ENCODE results near the gene ARSB.

The ARSB gene

GRCh38 chr5:78738104-78738503, 247.0 kb downstream of the ARSB start:
- WGBS, 2 donors (ENCODE audit: extremely low coverage in 2 of 2, insufficient read length in 2 of 2, insufficient replicate concordance in 1 of 2): no CpG with 5 or more reads among the region's 3 CpGs
- Histone ChIP-seq H3K18ac (ENCODE audit: low read length) (no peak overlapping the region), H2BK5ac (ENCODE audit: low read length) (no peak overlapping the region), H3K27ac (replicated peaks; ENCODE audit: low read length) (no peak overlapping the region), H3K14ac (ENCODE audit: low read length) (no peak overlapping the region), H2BK15ac (ENCODE audit: low read length) (no peak overlapping the region), H2BK12ac (ENCODE audit: low read length) (no peak overlapping the region), H2AK5ac (ENCODE audit: low read depth, low read length) (no peak overlapping the region), H2BK120ac (ENCODE audit: low read depth, low read length) (no peak overlapping the region), H3K4me3 (ENCODE audit: low read length in 2 of 2) (no peak overlapping the region), H3K4me2 (ENCODE audit: insufficient read depth, low read length, poor library complexity, severe bottlenecking) (no peak overlapping the region), H3K23ac (ENCODE audit: low read depth, low read length, poor library complexity) (no peak overlapping the region), H3K9me3 (replicated peaks in 1 of 2; ENCODE audit: control insufficient read depth in 2 of 2, insufficient read depth in 1 of 2, low read depth in 1 of 2, low read length in 2 of 2) (peaks cover 0 to 3% of the 10 kb centered on the region in 2 donors), H3K4me1 (ENCODE audit: control insufficient read depth in 2 of 2, insufficient read depth in 1 of 2, low read depth in 1 of 2, low read length in 2 of 2) (no peaks in the 10 kb centered on the region), H3K36me3 (replicated peaks in 1 of 2; ENCODE audit: control insufficient read depth in 2 of 2, insufficient read depth in 2 of 2, low read length in 2 of 2) (no peaks in the 10 kb centered on the region), H2AFZ (ENCODE audit: low read length) (no peak overlapping the region), H4K91ac (ENCODE audit: low read depth, low read length, poor library complexity) (no peak overlapping the region), H4K8ac (ENCODE audit: low read depth, low read length) (no peak overlapping the region), H3K9ac (ENCODE audit: low read depth, low read length, poor library complexity) (no peak overlapping the region), H3K27me3 (ENCODE audit: control insufficient read depth in 3 of 3, insufficient read depth in 3 of 3, low read depth in 1 of 3, low read length in 3 of 3) (peaks cover 0 to 3% (median 0%) of the 10 kb centered on the region in 3 experiments), H3K4ac (ENCODE audit: low read length) (no peak overlapping the region), H3K79me1 (ENCODE audit: low read depth, low read length) (no peaks in the 10 kb centered on the region)
- no peak for DNase-seq (ENCODE audit: low spot score)

- H3K9me3 ChIP-seq (replicated peaks in 1 of 2; ENCODE audit: control insufficient read depth in 2 of 2, insufficient read depth in 1 of 2, low read depth in 1 of 2, low read length in 2 of 2): peaks cover 0 to 3% of the 10 kb centered on the region in 2 donors
- no peaks in the 10 kb centered on the region for H3K79me1 ChIP-seq (ENCODE audit: low read depth, low read length)
- H2BK5ac ChIP-seq (ENCODE audit: low read length): no peak overlapping the region
- no peak overlapping the region for H3K14ac ChIP-seq (ENCODE audit: low read length)
- no peak overlapping the region for H3K27ac ChIP-seq (replicated peaks; ENCODE audit: low read length)
- H4K91ac ChIP-seq (ENCODE audit: low read depth, low read length, poor library complexity): no peak overlapping the region
- no peak for DNase-seq (ENCODE audit: low spot score)
- H3K4ac ChIP-seq (ENCODE audit: low read length): no peak overlapping the region
- H3K9ac ChIP-seq (ENCODE audit: low read depth, low read length, poor library complexity): no peak overlapping the region
- no peak overlapping the region for H2AFZ ChIP-seq (ENCODE audit: low read length)
- no CpG with 5 or more reads among the region's 4 CpGs for WGBS, 2 donors (ENCODE audit: extremely low coverage in 2 of 2, insufficient read length in 2 of 2, insufficient replicate concordance in 1 of 2)
- no peak overlapping the region for H2AK5ac ChIP-seq (ENCODE audit: low read depth, low read length)
- no peak overlapping the region for H3K23ac ChIP-seq (ENCODE audit: low read depth, low read length, poor library complexity)
- no peak overlapping the region for H2BK120ac ChIP-seq (ENCODE audit: low read depth, low read length)
- peaks cover 0 to 3% (median 0%) of the 10 kb centered on the region in 3 experiments for H3K27me3 ChIP-seq (ENCODE audit: control insufficient read depth in 3 of 3, insufficient read depth in 3 of 3, low read depth in 1 of 3, low read length in 3 of 3)
- H3K36me3 ChIP-seq (replicated peaks in 1 of 2; ENCODE audit: control insufficient read depth in 2 of 2, insufficient read depth in 2 of 2, low read length in 2 of 2): no peaks in the 10 kb centered on the region
- no peak overlapping the region for H3K4me2 ChIP-seq (ENCODE audit: insufficient read depth, low read length, poor library complexity, severe bottlenecking)
- H2BK12ac ChIP-seq (ENCODE audit: low read length): no peak overlapping the region
- no peak overlapping the region for H3K4me3 ChIP-seq (ENCODE audit: low read length in 2 of 2)
- peaks cover 3% of the 10 kb centered on the region in 2 donors for H3K4me1 ChIP-seq (ENCODE audit: control insufficient read depth in 2 of 2, insufficient read depth in 1 of 2, low read depth in 1 of 2, low read length in 2 of 2)
- no peak overlapping the region for H4K8ac ChIP-seq (ENCODE audit: low read depth, low read length)
- H3K18ac ChIP-seq (ENCODE audit: low read length): no peak overlapping the region
- H2BK15ac ChIP-seq (ENCODE audit: low read length): no peak overlapping the region
These were observed 249.2 kb downstream of the ARSB start for GRCh38 chr5:78735834-78736463.

GRCh38 chr5:78734950-78735349, 250.2 kb downstream of the ARSB start:
- no peaks in the 10 kb centered on the region for H3K79me1 ChIP-seq (ENCODE audit: low read depth, low read length)
- no peak overlapping the region for H3K9ac ChIP-seq (ENCODE audit: low read depth, low read length, poor library complexity)
- H2BK12ac ChIP-seq (ENCODE audit: low read length): no peak overlapping the region
- no peak overlapping the region for H3K18ac ChIP-seq (ENCODE audit: low read length)
- H2BK120ac ChIP-seq (ENCODE audit: low read depth, low read length): no peak overlapping the region
- H3K14ac ChIP-seq (ENCODE audit: low read length): no peak overlapping the region
- H3K36me3 ChIP-seq (replicated peaks in 1 of 2; ENCODE audit: control insufficient read depth in 2 of 2, insufficient read depth in 2 of 2, low read length in 2 of 2): no peaks in the 10 kb centered on the region
- no peak overlapping the region for H4K91ac ChIP-seq (ENCODE audit: low read depth, low read length, poor library complexity)
- no peak overlapping the region for H2BK15ac ChIP-seq (ENCODE audit: low read length)
- WGBS, 2 donors (ENCODE audit: extremely low coverage in 2 of 2, insufficient read length in 2 of 2, insufficient replicate concordance in 1 of 2): no CpG with 5 or more reads among the region's 2 CpGs
- no peak overlapping the region for H3K4ac ChIP-seq (ENCODE audit: low read length)
- no peak for DNase-seq (ENCODE audit: low spot score)
- no peak overlapping the region for H3K23ac ChIP-seq (ENCODE audit: low read depth, low read length, poor library complexity)
- peaks cover 0 to 3% (median 0%) of the 10 kb centered on the region in 3 experiments for H3K27me3 ChIP-seq (ENCODE audit: control insufficient read depth in 3 of 3, insufficient read depth in 3 of 3, low read depth in 1 of 3, low read length in 3 of 3)
- H3K4me1 ChIP-seq (ENCODE audit: control insufficient read depth in 2 of 2, insufficient read depth in 1 of 2, low read depth in 1 of 2, low read length in 2 of 2): peaks cover 3% of the 10 kb centered on the region in 2 donors
- H2AFZ ChIP-seq (ENCODE audit: low read length): no peak overlapping the region
- no peak overlapping the region for H3K4me2 ChIP-seq (ENCODE audit: insufficient read depth, low read length, poor library complexity, severe bottlenecking)
- no peak overlapping the region for H2AK5ac ChIP-seq (ENCODE audit: low read depth, low read length)
- H4K8ac ChIP-seq (ENCODE audit: low read depth, low read length): no peak overlapping the region
- H3K4me3 ChIP-seq (ENCODE audit: low read length in 2 of 2): no peak overlapping the region
- H3K9me3 ChIP-seq (replicated peaks in 1 of 2; ENCODE audit: control insufficient read depth in 2 of 2, insufficient read depth in 1 of 2, low read depth in 1 of 2, low read length in 2 of 2): peaks cover 0 to 3% of the 10 kb centered on the region in 2 donors
- no peak overlapping the region for H3K27ac ChIP-seq (replicated peaks; ENCODE audit: low read length)
- no peak overlapping the region for H2BK5ac ChIP-seq (ENCODE audit: low read length)

GRCh38 chr5:78734094-78734845, 250.8 kb downstream of the ARSB start:
- no peak overlapping the region for H3K18ac ChIP-seq (ENCODE audit: low read length)
- DNase-seq (ENCODE audit: low spot score): no peak
- peaks cover 0 to 3% of the 10 kb centered on the region in 2 donors for H3K9me3 ChIP-seq (replicated peaks in 1 of 2; ENCODE audit: control insufficient read depth in 2 of 2, insufficient read depth in 1 of 2, low read depth in 1 of 2, low read length in 2 of 2)
- no peak overlapping the region for H2BK12ac ChIP-seq (ENCODE audit: low read length)
- H3K27ac ChIP-seq (replicated peaks; ENCODE audit: low read length): no peak overlapping the region
- peaks cover 3% of the 10 kb centered on the region in 2 donors for H3K4me1 ChIP-seq (ENCODE audit: control insufficient read depth in 2 of 2, insufficient read depth in 1 of 2, low read depth in 1 of 2, low read length in 2 of 2)
- H3K27me3 ChIP-seq (ENCODE audit: control insufficient read depth in 3 of 3, insufficient read depth in 3 of 3, low read depth in 1 of 3, low read length in 3 of 3): peaks cover 0 to 2% (median 0%) of the 10 kb centered on the region in 3 experiments
- no peak overlapping the region for H2BK120ac ChIP-seq (ENCODE audit: low read depth, low read length)
- H2BK5ac ChIP-seq (ENCODE audit: low read length): no peak overlapping the region
- H3K4me3 ChIP-seq (ENCODE audit: low read length in 2 of 2): no peak overlapping the region
- no peak overlapping the region for H4K91ac ChIP-seq (ENCODE audit: low read depth, low read length, poor library complexity)
- no peak overlapping the region for H2AFZ ChIP-seq (ENCODE audit: low read length)
- no peak overlapping the region for H2BK15ac ChIP-seq (ENCODE audit: low read length)
- no peak overlapping the region for H3K14ac ChIP-seq (ENCODE audit: low read length)
- H2AK5ac ChIP-seq (ENCODE audit: low read depth, low read length): no peak overlapping the region
- H3K4ac ChIP-seq (ENCODE audit: low read length): no peak overlapping the region
- WGBS, 2 donors (ENCODE audit: extremely low coverage in 2 of 2, insufficient read length in 2 of 2, insufficient replicate concordance in 1 of 2): no CpG with 5 or more reads among the region's 4 CpGs
- no peaks in the 10 kb centered on the region for H3K79me1 ChIP-seq (ENCODE audit: low read depth, low read length)
- no peak overlapping the region for H4K8ac ChIP-seq (ENCODE audit: low read depth, low read length)
- H3K36me3 ChIP-seq (replicated peaks in 1 of 2; ENCODE audit: control insufficient read depth in 2 of 2, insufficient read depth in 2 of 2, low read length in 2 of 2): no peaks in the 10 kb centered on the region
- no peak overlapping the region for H3K23ac ChIP-seq (ENCODE audit: low read depth, low read length, poor library complexity)
- H3K4me2 ChIP-seq (ENCODE audit: insufficient read depth, low read length, poor library complexity, severe bottlenecking): no peak overlapping the region
- H3K9ac ChIP-seq (ENCODE audit: low read depth, low read length, poor library complexity): no peak overlapping the region
